ENCODE data around the gene TCF15.
"Not testable (repeated sequence)": the region's sequence is repeated elsewhere in the genome, so short reads cannot be mapped to it uniquely, and the experiment has no call there.

TCF15 gene

DNA sequence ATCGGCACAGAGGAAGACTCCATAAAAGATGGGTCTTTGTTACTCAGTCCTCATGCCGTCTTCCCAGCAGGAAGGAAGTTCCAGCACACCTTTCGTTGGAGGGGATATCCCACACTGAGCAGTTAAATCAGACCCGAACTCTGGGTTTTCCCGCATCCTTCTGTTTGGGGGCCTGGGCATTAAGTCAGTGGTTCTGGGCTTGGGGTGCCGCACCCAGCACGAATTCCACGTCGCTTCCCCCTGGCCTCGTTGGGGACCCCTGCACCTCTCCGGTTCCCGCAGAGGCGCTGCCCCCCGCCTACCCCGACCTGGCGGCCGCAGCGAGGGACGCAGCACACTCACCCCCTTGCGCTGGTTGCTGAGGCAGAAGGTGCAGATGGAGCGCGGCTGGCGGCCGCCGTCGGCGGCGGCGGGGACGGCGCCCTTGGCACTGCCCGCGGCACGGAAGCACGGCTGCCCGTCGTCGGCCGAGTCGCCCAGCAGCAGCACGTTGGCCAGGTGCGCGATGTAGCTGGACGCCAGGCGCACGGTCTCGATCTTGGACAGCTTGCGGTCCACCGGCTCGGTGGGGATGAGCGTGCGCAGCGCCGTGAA is 641 bp downstream of the TCF15 start:
- DNase-seq: no peak

DNA sequence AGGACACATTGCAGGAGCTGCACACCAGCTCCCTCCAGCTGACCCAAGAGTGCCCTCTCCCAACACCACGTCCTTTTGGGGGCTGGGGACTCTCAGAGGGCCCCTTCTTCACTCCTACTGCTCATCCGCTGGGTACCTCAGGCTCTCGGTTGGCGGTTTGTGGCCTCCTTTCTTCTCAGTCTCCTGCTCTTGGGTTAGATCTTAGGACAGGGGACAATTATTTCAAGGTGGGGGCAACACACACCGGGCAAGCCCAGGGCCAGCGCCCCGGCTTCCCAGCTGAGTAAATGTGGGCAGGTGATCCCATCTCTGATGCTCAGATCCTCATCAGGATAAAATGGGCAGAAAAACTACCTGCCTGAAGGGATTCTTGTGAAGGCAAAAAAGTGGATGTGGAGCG is 1.1 kb downstream of the TCF15 start:
- DNase-seq: no peak

DNA sequence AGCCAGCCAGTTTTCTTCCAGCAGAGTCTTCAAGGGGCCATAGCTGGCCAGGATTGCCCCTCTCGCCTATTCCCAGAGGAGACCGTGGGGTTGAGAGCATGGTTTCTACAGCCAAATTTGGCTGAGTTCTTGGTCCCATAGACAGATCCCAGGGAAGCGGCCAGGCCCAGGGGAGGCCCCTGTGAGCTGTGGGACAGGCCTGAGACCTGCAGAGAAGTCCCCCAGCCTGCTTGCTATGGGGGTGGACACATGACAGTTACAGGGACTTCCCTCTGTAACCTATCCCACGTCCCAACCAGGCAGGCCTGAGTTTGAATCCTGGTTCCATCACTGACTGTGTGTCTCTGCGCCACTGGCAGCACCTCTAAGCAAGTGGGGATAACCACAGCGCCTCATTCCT is 2.6 kb downstream of the TCF15 start:
- DNase-seq: no peak

DNA sequence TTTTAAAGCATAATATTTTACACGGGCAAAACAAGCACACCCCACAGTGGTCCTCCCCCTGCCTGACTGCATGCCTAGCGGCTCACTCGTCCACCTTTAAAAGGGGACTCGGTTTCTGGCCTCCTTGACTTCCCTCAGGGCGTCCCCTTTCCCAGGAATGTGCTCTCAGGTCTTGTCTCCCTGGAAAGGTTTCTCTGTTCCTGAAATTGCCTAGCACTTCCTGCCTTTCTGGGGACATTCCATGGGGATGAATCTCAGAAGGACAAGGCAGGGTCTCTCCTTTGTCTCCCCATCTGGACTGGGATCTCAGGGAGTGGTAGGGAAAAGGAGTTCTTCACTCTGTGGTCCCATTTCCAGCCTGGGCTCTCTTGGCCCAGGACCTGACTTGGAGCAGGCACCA is 4.9 kb downstream of the TCF15 start:
- no peak for DNase-seq

DNA sequence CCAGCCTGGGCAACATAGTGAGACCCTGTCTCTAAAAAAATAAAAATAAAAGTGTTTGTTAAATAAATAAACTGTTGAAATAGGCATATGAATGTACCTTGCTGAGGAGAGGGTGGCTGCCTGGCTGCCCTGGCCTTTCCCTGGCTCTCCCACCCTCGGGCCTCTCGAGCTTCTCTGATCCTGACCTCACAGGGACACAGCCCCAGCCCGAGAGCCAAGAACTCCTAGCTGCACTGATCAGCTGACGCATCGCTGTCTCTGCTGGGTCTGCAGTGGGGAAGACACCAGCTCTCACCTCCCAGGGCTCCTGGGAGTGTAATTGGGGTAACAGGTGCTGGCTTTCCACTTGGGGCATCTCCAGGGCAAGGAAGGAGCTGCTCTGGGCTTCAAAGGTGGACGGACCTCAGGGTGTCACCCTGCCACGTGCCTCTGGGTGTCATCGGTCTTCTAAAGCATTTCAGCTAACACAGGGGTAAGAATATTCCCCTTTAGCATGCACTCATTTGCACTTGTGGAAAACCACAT is 6.9 kb downstream of the TCF15 start:
- DNase-seq: no peak

DNA sequence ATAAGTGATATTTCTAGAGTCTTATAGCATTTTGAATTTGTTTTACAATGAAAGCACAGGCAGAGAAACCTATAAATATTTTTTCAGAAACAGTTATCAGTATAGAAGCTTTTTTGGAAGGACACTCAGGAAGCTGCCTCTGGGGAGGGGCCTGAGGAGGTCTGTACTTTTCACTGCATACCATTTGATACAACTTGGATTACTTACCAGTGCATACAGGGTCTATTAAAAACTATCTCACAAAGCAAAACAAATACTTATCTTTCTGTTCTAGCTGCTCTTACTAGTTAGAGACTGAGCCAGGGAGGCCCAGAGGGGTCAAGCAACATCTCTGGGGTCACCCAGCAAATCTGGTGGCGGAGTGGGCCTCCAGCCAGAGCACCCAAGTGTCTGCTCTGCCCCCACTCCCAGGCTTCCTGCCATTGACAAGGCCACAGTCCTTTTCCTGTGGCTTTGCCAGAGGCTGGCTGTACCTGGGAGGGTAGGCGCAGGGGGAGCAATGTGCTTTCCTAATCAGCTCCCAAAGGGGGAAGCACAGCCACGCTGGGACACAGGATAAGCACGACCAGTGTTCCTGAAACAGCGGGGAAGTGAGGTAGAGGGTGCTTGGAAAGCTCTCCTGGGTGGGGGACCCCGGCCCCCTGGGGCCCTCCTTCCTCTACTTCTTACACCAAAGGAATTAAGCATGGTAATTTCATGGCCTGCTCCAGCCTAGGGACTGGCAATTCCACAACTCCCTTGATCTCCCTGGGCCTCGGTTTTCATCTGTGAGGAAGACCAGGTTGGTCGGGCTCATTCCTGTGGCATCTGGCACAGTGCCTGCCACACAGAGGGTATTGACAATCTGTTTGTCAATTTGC is 7.8 kb downstream of the TCF15 start:
- DNase-seq: no peak

DNA sequence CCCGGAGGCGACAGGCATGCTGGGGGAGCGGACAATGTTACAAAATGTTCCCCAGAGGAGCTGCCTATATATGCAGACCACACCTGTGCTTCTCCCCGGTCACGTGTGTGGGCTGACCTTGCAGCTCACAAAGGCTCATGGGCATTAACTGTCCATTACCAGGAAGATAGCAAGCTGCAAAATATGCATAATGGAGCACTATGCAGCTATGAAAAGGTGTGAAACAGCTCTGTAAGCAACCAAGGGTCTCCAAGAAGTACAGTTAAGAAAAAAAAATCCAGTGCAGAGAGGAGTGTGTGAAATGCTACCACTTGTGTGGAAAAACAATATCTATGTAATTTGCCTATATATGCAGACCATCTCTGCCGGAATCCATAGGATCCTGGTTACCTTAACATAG is 9.4 kb downstream of the TCF15 start:
- DNase-seq: no peak

DNA sequence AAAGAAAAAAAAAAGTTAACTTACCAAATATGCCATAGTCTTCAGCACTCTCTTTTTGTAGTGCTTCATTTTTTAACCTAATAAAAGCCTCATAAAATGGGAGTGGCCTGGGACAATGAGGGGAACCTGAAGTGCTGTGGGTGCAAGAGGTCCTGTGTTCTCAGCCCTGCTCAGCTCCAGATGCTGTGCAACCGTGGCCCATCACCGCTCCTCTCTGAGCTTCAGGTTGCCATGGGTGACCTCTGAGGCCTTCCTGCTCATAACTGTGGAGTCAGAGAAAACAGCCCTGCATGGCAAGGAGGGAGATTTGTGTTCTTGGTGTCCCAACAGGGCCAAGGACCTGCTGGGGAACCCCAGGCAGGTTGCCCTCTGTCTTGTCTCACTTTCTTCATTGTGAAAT is 10.0 kb downstream of the TCF15 start:
- DNase-seq: no peak

DNA sequence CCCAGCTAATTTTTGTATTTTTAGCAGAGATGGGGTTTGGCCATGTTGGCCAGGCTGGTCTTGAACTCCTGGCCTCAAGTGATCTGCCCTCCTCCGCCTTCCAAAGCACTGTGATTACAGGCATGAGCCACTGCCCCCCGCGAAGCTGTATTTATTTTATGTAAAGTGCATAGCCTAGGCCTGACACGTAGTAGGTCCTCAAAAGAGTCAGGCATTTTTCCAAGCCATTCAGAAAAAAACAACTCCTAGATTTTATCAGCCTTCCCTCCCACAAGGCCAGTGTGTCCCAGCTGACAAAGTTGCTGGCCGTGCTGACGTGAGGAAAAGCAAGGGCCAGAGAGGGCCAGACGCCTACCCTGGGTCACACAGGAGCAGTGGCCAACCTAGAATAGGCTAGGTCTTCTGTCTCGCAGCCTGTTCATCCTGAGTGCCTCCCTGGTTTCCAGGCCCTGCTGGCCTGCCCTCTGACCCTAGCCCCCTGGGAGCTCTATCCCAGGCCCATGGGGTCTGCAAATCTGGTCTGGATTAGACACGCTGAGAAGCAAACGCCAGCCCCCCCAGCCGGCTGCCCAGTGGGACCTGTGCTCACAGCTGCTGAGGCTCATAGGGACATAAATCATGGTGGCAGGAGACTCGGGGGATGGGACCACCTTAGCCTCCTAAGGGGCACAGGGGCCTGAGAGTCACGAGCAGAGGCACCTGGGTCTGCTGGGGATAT is 11.8 kb downstream of the TCF15 start:
- DNase-seq: no peak

DNA sequence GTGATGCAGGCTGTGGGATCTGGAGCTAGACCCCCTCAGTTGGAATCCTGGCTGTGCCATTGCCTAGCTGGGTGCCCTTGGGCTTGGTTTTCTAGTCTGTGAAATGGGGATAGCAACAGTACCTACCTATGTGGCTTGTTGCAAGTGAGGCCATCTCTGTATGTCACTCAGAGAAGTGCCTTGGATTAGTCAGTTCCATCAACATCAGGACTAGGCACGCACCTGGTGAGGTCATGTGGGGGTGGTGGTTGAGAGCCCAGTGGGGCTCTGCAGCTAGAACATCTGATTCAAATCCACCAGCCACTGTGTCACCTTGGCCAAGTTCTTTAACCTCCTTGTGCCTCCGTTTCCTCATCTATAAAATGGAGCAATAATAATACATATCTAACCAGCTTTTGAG is 12.5 kb downstream of the TCF15 start:
- DNase-seq: no peak

DNA sequence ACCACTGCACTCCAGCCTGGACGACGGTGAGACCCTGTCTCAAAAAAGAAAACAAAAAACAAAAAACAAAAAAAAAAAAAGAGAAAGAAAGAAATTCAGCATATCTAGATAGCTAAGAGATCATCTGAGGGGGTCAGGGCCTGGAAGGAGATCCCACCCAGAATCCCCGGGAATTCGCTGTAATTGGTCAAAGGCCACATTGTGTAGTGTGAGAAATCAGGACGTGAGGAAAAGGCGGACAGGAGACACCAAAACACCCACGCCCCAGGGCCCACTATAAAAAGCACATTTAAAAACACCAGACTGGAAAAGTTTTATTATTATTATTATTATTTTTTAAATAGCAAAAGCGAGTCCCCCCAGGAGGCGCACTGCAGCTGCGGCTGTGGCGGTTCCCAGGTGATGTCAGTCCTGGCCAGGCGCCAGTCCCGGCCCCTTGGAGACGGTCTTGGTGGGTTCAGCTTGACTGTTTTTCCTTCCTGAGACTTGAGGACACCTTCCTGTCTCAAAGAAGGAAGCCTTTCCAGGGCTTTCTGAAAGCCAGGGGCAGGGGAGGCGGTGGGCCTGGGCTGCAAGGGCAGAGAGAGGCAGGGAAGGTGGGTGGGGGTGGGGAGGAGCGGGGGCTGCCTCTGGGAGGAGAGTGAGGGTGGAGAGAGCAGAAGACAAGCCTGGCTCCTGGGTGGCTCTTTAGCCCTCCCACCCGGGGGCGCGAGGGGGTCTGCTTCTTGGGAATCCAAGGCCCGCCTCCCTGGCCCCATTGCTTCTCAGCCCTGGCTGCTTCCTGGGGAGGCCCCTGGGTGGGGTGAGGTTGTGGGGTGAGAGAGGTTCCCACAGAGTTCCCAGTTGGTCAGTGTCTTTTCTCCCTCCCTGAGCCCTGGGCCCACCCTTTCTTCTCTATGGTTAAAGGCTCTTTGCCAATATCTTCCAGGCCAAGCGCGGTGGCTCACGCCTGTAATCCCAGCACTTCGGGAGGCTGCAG is 14.5 kb downstream of the TCF15 start:
- DNase-seq: no peak

DNA sequence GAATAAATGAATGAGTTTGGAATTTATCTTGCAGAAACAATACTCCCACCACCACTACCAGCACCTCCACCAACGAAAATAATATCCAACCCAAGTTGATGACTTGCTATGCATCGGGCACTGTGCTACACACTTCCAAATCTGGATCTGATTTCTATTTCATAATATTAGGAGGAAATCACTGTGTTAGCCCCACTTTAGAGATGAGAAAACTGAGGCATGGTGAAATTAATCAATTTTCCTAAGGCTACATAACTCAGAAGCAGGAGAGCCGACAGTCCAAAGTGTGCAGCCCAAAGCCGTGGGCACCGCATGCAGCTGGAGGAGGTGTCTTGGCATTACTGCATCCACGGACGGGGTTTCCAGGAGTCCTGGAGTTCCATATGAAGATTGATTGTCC is 17.6 kb downstream of the TCF15 start:
- DNase-seq: no peak

DNA sequence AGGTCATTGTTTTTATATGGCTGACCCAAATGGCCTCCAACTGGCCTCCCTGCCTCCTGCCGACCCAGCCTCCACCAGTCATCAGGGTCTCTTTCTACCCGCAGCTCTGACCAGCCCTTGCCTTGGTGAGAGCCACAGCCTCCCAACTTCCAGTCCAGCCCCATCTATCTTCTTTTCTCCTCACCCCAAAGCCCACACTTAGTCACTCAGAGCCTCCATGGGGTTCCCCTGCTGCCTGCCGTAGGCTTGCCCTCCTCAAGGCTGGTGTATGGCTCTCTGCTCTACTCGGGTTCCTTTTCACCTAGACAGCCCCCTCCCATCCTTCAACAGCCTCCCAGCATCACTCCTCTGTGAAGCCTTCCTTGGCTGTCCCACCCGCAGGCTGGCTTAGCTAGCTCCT is 18.2 kb downstream of the TCF15 start:
- no peak for DNase-seq

DNA sequence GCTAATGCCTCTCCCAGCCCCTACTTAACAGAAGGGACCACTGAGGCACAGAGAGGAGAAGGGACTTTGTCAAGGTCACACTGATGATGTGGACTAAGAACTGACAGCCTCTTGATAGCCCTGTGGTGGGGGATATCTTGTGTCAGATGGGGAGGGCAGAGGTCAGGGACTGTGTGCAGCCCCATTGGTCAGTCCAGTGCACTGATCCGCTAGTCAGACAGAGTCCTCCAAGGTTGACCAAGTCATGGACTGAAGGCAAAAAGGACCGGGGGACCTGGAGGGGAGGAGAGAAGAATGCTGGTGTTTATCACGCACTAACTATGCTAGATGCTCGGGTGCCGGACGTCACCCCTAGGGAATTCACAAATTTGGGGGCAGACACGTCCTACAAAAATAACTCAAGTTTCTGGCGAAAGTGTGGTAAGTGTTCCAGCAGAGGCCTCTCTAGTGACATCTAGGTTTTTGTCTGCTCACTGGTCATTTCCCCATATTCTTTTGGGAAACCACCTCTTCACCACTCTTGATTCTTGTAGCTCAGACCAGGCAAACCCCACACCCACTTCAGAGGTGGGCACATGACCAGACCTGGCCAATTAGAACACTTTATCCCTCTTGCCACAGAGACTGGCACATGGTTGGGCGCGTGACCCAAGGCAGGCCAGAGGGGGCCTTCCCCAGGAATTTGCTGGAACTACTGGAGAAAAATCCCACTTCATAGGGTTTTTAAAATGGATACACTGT is 21.0 kb downstream of the TCF15 start:
- no peak for DNase-seq

DNA sequence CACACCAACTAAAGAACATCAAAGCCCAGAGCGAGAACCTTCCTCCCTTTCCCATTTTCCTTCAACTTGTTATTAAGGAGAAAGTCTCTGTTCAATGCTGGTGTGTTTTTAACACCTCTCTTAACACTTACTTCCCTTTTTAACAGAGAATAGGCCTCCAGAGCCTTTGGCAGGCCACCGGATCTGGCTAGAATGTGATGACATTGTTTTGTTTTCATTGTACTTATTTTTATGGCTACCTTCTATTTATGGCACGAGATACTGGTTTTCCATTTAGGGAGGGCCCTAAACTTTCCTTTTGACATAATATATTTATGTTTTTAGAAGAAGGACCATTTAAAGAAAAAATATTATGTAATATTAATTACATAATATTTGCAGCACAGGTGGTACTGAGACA is 21.6 kb downstream of the TCF15 start:
- no peak for DNase-seq

DNA sequence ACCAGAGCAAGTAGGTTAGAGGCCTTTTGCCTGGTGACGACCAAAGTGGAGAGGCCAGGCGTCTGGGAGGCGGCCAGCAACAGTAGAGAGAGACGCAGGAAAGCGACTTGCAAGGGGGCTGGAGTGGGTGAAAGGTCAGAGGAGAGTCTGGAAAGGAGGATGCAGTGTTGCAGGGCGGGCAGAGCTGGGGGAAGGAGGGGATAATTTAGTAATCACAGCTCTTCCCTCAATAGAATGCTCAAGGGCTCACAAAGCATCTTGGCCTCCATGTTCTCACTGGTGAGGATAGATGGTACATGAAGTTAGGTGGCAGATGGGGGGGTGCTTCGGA is 25.2 kb downstream of the TCF15 start:
- no peak for DNase-seq

DNA sequence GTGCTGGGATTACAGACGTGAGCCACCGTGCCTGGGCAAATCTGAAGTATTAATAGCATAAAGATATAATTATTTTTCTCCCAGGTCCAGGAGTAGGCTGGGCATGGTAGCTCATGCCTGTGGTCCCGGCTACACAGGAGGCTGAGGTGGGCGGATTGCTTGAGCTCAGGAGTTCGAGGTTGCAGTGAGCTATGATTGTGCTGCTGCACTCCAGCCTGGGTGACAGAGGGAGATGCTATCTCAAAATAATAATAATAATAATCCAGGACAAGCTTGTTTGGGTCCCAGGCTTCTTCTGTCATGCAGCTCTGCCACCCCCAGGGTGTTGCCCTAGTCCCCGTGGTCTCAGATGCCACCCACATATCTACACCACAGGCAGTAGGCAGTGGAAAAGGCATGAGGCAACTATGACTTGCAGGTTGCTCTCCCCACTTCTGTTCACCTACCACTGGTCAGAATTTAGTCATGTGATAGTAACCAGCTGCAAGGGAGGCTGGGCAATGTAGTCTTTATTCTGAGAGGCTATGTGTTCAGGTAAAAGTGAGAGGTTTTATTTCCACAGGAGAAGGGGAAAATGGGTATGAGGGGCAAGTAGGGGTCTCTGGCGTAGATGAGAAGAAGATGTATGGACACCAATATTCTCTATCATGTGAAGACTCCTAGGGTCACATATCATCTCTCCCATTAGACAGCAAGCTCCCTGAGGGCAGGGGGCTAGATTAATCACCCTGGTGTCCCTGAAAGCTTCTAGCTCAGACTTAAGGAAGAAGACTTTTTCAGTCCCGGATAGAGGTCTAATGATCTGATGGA is 25.7 kb downstream of the TCF15 start:
- DNase-seq: no peak

DNA sequence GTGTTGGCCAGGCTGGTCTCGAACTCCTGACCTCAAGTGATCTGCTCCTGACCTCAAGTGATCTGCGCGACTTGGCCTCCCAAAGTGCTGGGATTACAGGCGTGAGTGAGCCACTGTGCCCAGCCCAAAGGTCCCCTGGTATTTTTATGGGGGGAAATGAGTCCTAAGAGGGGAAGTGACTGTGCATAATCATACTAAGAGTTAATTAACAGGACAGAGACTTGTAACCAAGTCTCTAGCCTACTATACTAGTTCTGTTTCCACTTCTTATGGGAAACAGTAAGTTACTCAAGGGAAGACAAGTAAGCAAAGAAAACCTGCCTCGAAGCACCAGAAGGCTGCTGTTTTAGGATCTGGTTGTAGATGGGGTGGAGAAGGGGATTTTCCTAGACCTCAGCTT is 27.9 kb downstream of the TCF15 start:
- DNase-seq: no peak

DNA sequence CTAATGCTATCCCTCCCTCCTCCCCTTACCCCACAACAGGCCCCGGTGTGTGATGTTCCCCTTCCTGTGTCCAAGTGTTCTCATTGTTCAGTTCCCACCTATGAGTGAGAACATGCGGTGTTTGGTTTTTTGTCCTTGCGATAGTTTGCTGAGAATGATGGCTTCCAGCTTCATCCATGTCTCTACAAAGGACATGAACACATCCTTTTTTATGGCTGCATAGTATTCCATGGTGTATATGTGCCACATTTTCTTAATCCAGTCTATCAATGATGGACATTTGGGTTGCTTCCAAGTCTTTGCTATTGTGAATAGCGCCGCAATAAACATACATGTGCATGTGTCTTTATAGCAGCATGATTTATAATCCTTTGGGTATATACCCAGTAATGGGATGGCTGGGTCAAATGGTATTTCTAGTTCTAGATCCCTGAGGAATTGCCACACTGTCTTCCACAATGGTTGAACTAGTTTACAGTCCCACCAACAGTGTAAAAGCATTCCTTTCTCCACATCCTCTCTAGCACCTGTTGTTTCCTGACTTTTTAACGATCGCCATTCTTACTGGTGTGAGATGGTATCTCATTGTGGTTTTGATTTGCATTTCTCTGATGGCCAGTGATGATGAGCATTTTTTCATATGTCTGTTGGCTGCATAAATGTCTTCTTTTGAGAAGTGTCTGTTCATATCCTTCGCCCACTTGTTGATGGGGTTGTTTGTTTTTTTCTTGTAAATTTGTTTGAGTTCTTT is 31.0 kb downstream of the TCF15 start:
- DNase-seq: not testable (repeated sequence)

DNA sequence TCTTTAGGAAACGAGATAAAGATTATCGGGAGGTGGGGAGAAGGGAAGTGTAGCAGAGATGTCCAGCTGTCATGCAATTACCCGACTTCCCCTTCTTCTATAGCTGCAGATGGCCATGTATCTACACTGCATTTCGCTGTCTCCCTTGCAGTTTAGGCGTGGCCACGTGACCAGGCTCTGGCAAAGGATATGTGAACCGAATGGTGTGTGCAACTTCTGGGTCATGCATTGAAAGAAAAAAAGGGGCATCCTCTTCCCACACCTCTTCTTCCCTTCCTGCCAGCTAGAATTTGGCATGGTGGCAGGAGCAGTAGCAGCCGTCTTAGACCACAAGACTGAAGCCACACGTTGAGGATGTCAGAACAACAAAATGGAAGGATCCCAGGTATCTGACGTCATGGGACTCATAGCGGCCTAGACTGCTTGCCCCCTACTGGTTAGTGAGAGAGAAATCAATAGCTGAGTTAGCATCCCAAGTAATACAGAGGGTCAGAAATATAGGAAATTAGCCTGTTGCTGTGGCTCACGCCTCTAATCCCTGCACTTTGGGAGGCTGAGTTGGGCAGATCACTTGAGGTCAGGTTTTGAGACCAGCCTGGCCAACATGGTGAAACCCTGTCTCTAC is 32.8 kb downstream of the TCF15 start:
- DNase-seq: no peak
